AG04450 (cell line): ENCODE results near the gene NKX1-1. TPM values are rescaled to one million over a fixed set of nuclear protein-coding genes. Genes with fewer than 3 reads are reported as not detected.
"Not testable (repeated sequence)": the region's sequence is repeated elsewhere in the genome, so short reads cannot be mapped to it uniquely, and the experiment has no call there.

Source experiments
- CTCF ChIA-PET: fragments of 300-600, 350-600 bp; formaldehyde crosslinking; extraction: SDS; loops from one replicate; lab custom pipeline; 2022; ENCODE audit warnings: antibody characterized with exemption, inconsistent platforms; lab: Charles Lee
- POLR2A ChIA-PET: fragments of 350-600 bp; formaldehyde crosslinking; extraction: SDS; loops from one replicate; lab custom pipeline; 2021; ENCODE audit warnings: antibody characterized with exemption, inconsistent platforms; lab: Yijun Ruan, JAX
- DNase-seq: peaks from one replicate; pipeline ENCODE4 v3.0.0-alpha.2; 2011; ENCODE audit warnings: low read depth, low spot score
- H3K27ac ChIP-seq: one replicate; pipeline ENCODE4 v1.5.1; 2012; ENCODE audit warnings: low read depth, low read length, control low read depth
- H3K27me3 ChIP-seq: one replicate; pipeline ENCODE4 v1.6.0; 2012; ENCODE audit warnings: low read length; ENCODE audit not compliant: control insufficient read depth, insufficient read depth
- H3K4me3 ChIP-seq: 2 replicates; pipeline ENCODE4 v1.5.1; 2011; ENCODE audit warnings: mild to moderate bottlenecking, low read depth, low read length, control low read depth
- H3K9me3 ChIP-seq: 2 replicates; pipeline ENCODE4 v1.5.1; 2012; ENCODE audit warnings: low read length; ENCODE audit not compliant: control insufficient read depth, insufficient read depth
- CTCF ChIP-seq: IDR thresholded peaks from 2 replicates; pipeline ENCODE4 v1.5.1; 2011; ENCODE audit warnings: low read depth, low read length, control low read depth, inconsistent platforms
- polyA plus RNA-seq: library from polyadenylated mRNA; depleted of rRNA; stranded (reverse); fragments of >200 nt; gene quantifications from 2 replicates; pipeline ENCODE4 v1.2.3, GENCODE V29; 2011

NKX1-1 gene
- polyA plus RNA-seq, 1 experiment: not detected

- CTCF ChIA-PET: no interaction called here
Observed at GRCh38 chr4:1393866-1394265, 12.4 kb downstream of the NKX1-1 start.

GRCh38 chr4:1393363-1393762 lies 12.9 kb downstream of the NKX1-1 start:
- peaks cover 35% of the 10 kb centered on the region for H3K9me3 ChIP-seq
- H3K27ac ChIP-seq, H3K4me3 ChIP-seq, POLR2A ChIA-PET, H3K27me3 ChIP-seq, CTCF ChIA-PET, DNase-seq: not testable (repeated sequence)

More at GRCh38 chr4:1393866-1394265, 12.4 kb downstream of the NKX1-1 start:
- POLR2A ChIA-PET: no interaction called here
- Histone ChIP-seq H3K27ac (no peak overlapping the region), H3K27me3 (no peaks in the 10 kb centered on the region), H3K9me3 (peaks cover 40% of the 10 kb centered on the region), H3K4me3 (no peak overlapping the region)
- no peak for DNase-seq
- TF ChIP-seq CTCF: no peak

GRCh38 chr4:1385373-1386340 lies 20.6 kb downstream of the NKX1-1 start:
- Histone ChIP-seq H3K27me3 (no peaks in the 10 kb centered on the region), H3K27ac (no peak overlapping the region), H3K4me3 (no peak overlapping the region), H3K9me3 (no peaks in the 10 kb centered on the region; the same call in none of the 2 replicates)
- ChIA-PET CTCF (no interaction called here), POLR2A (no interaction called here)
- no peak for DNase-seq
- no peak for TF ChIP-seq CTCF

GRCh38 chr4:1384675-1385372 lies 21.4 kb downstream of the NKX1-1 start:
- POLR2A ChIA-PET: no interaction called here
- no peak for TF ChIP-seq CTCF
- DNase-seq: no peak
- CTCF ChIA-PET: no interaction called here
- Histone ChIP-seq H3K9me3 (no peaks in the 10 kb centered on the region; the same call in none of the 2 replicates), H3K27me3 (no peaks in the 10 kb centered on the region), H3K4me3 (no peak overlapping the region), H3K27ac (no peak overlapping the region)

GRCh38 chr4:1383728-1384591 lies 22.3 kb downstream of the NKX1-1 start:
- no peaks in the 10 kb centered on the region; the same call in none of the 2 replicates for H3K9me3 ChIP-seq
- H3K27ac ChIP-seq: no peak overlapping the region
- H3K27me3 ChIP-seq: no peaks in the 10 kb centered on the region
- ChIA-PET CTCF (no interaction called here), POLR2A (no interaction called here)
- no peak for TF ChIP-seq CTCF
- H3K4me3 ChIP-seq: no peak overlapping the region
- DNase-seq: no peak
